Naive thymus-derived CD4-positive, alpha-beta T cell (primary cell): ENCODE data around the gene DYSF. TPM values are rescaled to one million over a fixed set of nuclear protein-coding genes. Genes with fewer than 3 reads are reported as not detected.

Experiments used
- ATAC-seq: fragments of 150-1000 bp; cut with Tn5 transposase; 2 replicates; pipeline ENCODE4 v1.10.0; 2021; ENCODE audit warnings: mild to moderate bottlenecking, moderate library complexity
- CTCF ChIA-PET: fragments of 350-600 bp; sonication (Branson Sonifier 250); formaldehyde crosslinking; loops from one replicate; lab custom pipeline; 2021; ENCODE audit warnings: antibody characterized with exemption; lab: Charles Lee
- POLR2A ChIA-PET: fragments of 350-600 bp; sonication (Branson Sonifier 250); formaldehyde crosslinking; loops from one replicate; lab custom pipeline; 2021; ENCODE audit warnings: antibody characterized with exemption, inconsistent platforms; lab: Charles Lee
- DNase-seq, 9 donors: peaks; one replicate each; pipeline versions ENCODE4 v3.0.0 to v3.0.0-alpha.2; 2020 to 2022; ENCODE audit warnings: mixed read lengths in 1 of 9
- H3K27ac ChIP-seq: one replicate; pipeline ENCODE4 v1.7.0; 2013; ENCODE audit warnings: mild to moderate bottlenecking, low read depth, low read length, moderate library complexity
- H3K27me3 ChIP-seq, 2 donors: one replicate each; pipeline ENCODE4 v1.7.0; 2013; ENCODE audit warnings: low read length in 2 of 2, mild to moderate bottlenecking in 2 of 2, moderate library complexity in 2 of 2; ENCODE audit not compliant: control insufficient read depth in 2 of 2, insufficient read depth in 2 of 2
- H3K36me3 ChIP-seq, 3 experiments: 1 replicate in 2 of 3; 2 replicates in 1 of 3; pipeline ENCODE4 v1.7.0; 2013; ENCODE audit warnings: low read length in 3 of 3, mild to moderate bottlenecking in 3 of 3, moderate library complexity in 1 of 3; ENCODE audit not compliant: insufficient read depth in 3 of 3, control insufficient read depth in 2 of 3
- H3K4me1 ChIP-seq, 2 donors: one replicate each; pipeline ENCODE4 v1.7.0; 2013; ENCODE audit warnings: low read length in 2 of 2, mild to moderate bottlenecking in 2 of 2, moderate library complexity in 1 of 2; ENCODE audit not compliant: control insufficient read depth in 2 of 2, insufficient read depth in 2 of 2
- H3K4me3 ChIP-seq: 2 replicates; pipeline ENCODE4 v1.7.0; 2013; ENCODE audit warnings: mild to moderate bottlenecking, low read length
- H3K9me3 ChIP-seq, 3 experiments: 1 replicate in 2 of 3; 2 replicates in 1 of 3; pipeline ENCODE4 v1.7.0; 2013; ENCODE audit warnings: low read length in 3 of 3; ENCODE audit not compliant: control insufficient read depth in 2 of 3
- H3K27ac Mint-ChIP-seq, 9 donors: one replicate each; pipeline ENCODE4 v1.8.0; 2020 to 2022; ENCODE audit warnings: mixed read lengths in 9 of 9, mild to moderate bottlenecking in 8 of 9, moderate library complexity in 5 of 9, inconsistent platforms in 2 of 9
- H3K27me3 Mint-ChIP-seq, 5 donors: one replicate each; pipeline ENCODE4 v1.8.0; 2021 to 2022; ENCODE audit warnings: mixed read lengths in 5 of 5, mild to moderate bottlenecking in 1 of 5
- H3K36me3 Mint-ChIP-seq, 5 donors: one replicate each; pipeline ENCODE4 v1.8.0; 2020 to 2022; ENCODE audit warnings: mixed read lengths in 5 of 5, mild to moderate bottlenecking in 3 of 5, inconsistent platforms in 1 of 5
- H3K4me1 Mint-ChIP-seq, 7 donors: one replicate each; pipeline ENCODE4 v1.8.0; 2020 to 2022; ENCODE audit warnings: mixed read lengths in 7 of 7, mild to moderate bottlenecking in 3 of 7, inconsistent platforms in 1 of 7
- H3K4me3 Mint-ChIP-seq, 10 donors: one replicate each; pipeline ENCODE4 v1.8.0; 2020 to 2022; ENCODE audit warnings: mild to moderate bottlenecking in 10 of 10, mixed read lengths in 10 of 10, moderate library complexity in 6 of 10, inconsistent platforms in 2 of 10
- H3K9me3 Mint-ChIP-seq, 11 donors: one replicate each; pipeline ENCODE4 v1.8.0; 2020 to 2022; ENCODE audit warnings: mixed read lengths in 11 of 11, mild to moderate bottlenecking in 4 of 11, inconsistent platforms in 1 of 11, moderate library complexity in 1 of 11
- intact Hi-C, 2 donors: fragments of 100-400 bp; cut with micrococcal nuclease; formaldehyde crosslinking; loops; one replicate each; pipeline ENCODE4 v1.15.1; 2023
- polyA plus RNA-seq, 2 donors: library from polyadenylated mRNA; unstranded; fragments of 300-500 nt; fragmentation: Illumina TruSeq; gene quantifications; one replicate each; pipeline ENCODE4 v1.2.3, GENCODE V29; 2021
- total RNA-seq, 6 experiments: library from RNA in 5 of 6; stranded (reverse) in 5 of 6; gene quantifications; 1 replicate in 5 of 6; 2 replicates in 1 of 6; pipeline ENCODE4 v1.2.3 and lab custom pipeline; 2021 to 2026

Gene DYSF
- total and polyA plus RNA-seq, 7 experiments from 2014 or later: 0.14 to 28.2 (median 0.32) TPM; not detected in 2

- H3K4me3 Mint-ChIP-seq: no peak overlapping the region
- Histone ChIP-seq H3K9me3 (no peaks in the 10 kb centered on the region), H3K36me3 (no peaks in the 10 kb centered on the region), H3K4me1 (no peaks in the 10 kb centered on the region), H3K27ac (no peak overlapping the region), H3K4me3 (no peak overlapping the region), H3K27me3 (no peaks in the 10 kb centered on the region)
- ATAC-seq: no peak
- H3K27me3 Mint-ChIP-seq: peaks cover 0 to 4% (median 0%) of the 10 kb centered on the region in 5 donors
- POLR2A ChIA-PET: no interaction called here
- intact Hi-C loops: no loop called here
- no peaks in the 10 kb centered on the region for H3K9me3 Mint-ChIP-seq
- no peaks in the 10 kb centered on the region for H3K36me3 Mint-ChIP-seq
- H3K4me1 Mint-ChIP-seq: no peaks in the 10 kb centered on the region
- H3K27ac Mint-ChIP-seq: no peak overlapping the region
- CTCF ChIA-PET: no interaction called here
- DNase-seq: no peak
Measured at GRCh38 chr2:71560638-71561011, 107.3 kb downstream of the DYSF start.

GRCh38 chr2:71561441-71562267 is 108.3 kb downstream of the DYSF start:
- POLR2A ChIA-PET: no interaction called here
- H3K27me3 ChIP-seq: no peaks in the 10 kb centered on the region
- H3K27me3 Mint-ChIP-seq: peaks cover 0 to 4% (median 0%) of the 10 kb centered on the region in 5 donors
- H3K4me1 Mint-ChIP-seq: no peaks in the 10 kb centered on the region
- H3K4me3 Mint-ChIP-seq: no peak overlapping the region
- H3K27ac ChIP-seq: no peak overlapping the region
- ATAC-seq: no peak
- H3K4me1 ChIP-seq: no peaks in the 10 kb centered on the region
- no peaks in the 10 kb centered on the region for H3K36me3 Mint-ChIP-seq
- CTCF ChIA-PET: no interaction called here
- H3K27ac Mint-ChIP-seq: no peak overlapping the region
- H3K4me3 ChIP-seq: no peak overlapping the region
- H3K9me3 ChIP-seq: no peaks in the 10 kb centered on the region
- intact Hi-C loops: no loop called here
- no peak for DNase-seq
- H3K9me3 Mint-ChIP-seq: no peaks in the 10 kb centered on the region
- no peaks in the 10 kb centered on the region for H3K36me3 ChIP-seq

GRCh38 chr2:71562518-71562917 is 109.2 kb downstream of the DYSF start:
- Histone ChIP-seq H3K36me3 (no peaks in the 10 kb centered on the region), H3K4me1 (no peaks in the 10 kb centered on the region), H3K27ac (no peak overlapping the region), H3K4me3 (no peak overlapping the region), H3K9me3 (no peaks in the 10 kb centered on the region), H3K27me3 (no peaks in the 10 kb centered on the region)
- no peaks in the 10 kb centered on the region for H3K36me3 Mint-ChIP-seq
- ChIA-PET CTCF (no interaction called here), POLR2A (interaction anchor here (0.6 kb wide), 1 partner anchor 327 kb away, joined by 3 read pairs; no protein-coding TSS in a partner anchor)
- no peak overlapping the region for H3K27ac Mint-ChIP-seq
- H3K4me1 Mint-ChIP-seq: no peaks in the 10 kb centered on the region
- DNase-seq: no peak
- no peaks in the 10 kb centered on the region for H3K9me3 Mint-ChIP-seq
- peaks cover 0 to 4% (median 0%) of the 10 kb centered on the region in 5 donors for H3K27me3 Mint-ChIP-seq
- no peak for ATAC-seq
- intact Hi-C loops: no loop called here
- no peak overlapping the region for H3K4me3 Mint-ChIP-seq

GRCh38 chr2:71563872-71564271 is 110.5 kb downstream of the DYSF start:
- CTCF ChIA-PET: interaction anchor here (1.2 kb wide), 1 partner anchor 15 kb away, joined by 3 read pairs; no protein-coding TSS in a partner anchor
- H3K27ac Mint-ChIP-seq: no peak overlapping the region

GRCh38 chr2:71564361-71564760 is 111.0 kb downstream of the DYSF start:
- H3K4me3 Mint-ChIP-seq: no peak overlapping the region
- DNase-seq (no peak), ATAC-seq (no peak)
- peak overlapping the region in 1 of 9 donors; percentile 6 for H3K27ac Mint-ChIP-seq
- H3K27ac ChIP-seq: no peak overlapping the region
- intact Hi-C loops: no loop called here
- no peaks in the 10 kb centered on the region for H3K4me1 Mint-ChIP-seq
- no peaks in the 10 kb centered on the region for H3K36me3 ChIP-seq
- H3K36me3 Mint-ChIP-seq: no peaks in the 10 kb centered on the region
- no peaks in the 10 kb centered on the region for H3K4me1 ChIP-seq
- no peaks in the 10 kb centered on the region for H3K9me3 ChIP-seq
- no peaks in the 10 kb centered on the region for H3K27me3 ChIP-seq
- ChIA-PET CTCF (interaction anchor here (1.2 kb wide), 1 partner anchor 16 kb away, joined by 3 read pairs; no protein-coding TSS in a partner anchor), POLR2A (no interaction called here)
- H3K9me3 Mint-ChIP-seq: no peaks in the 10 kb centered on the region
- H3K4me3 ChIP-seq: no peak overlapping the region
- H3K27me3 Mint-ChIP-seq: peaks cover 0 to 4% (median 0%) of the 10 kb centered on the region in 5 donors

More at GRCh38 chr2:71563872-71564271, 110.5 kb downstream of the DYSF start:
- peaks cover 0 to 4% (median 0%) of the 10 kb centered on the region in 5 donors for H3K27me3 Mint-ChIP-seq
- H3K4me1 ChIP-seq: no peaks in the 10 kb centered on the region
- intact Hi-C loops: no loop called here
- ATAC-seq (peak; percentile 14), DNase-seq (no peak)
- no peak overlapping the region for H3K4me3 Mint-ChIP-seq
- H3K9me3 ChIP-seq: no peaks in the 10 kb centered on the region
- POLR2A ChIA-PET: no interaction called here
- H3K27me3 ChIP-seq: no peaks in the 10 kb centered on the region
- no peaks in the 10 kb centered on the region for H3K36me3 Mint-ChIP-seq
- no peak overlapping the region for H3K27ac ChIP-seq
- H3K4me1 Mint-ChIP-seq: no peaks in the 10 kb centered on the region
- no peaks in the 10 kb centered on the region for H3K9me3 Mint-ChIP-seq
- H3K36me3 ChIP-seq: no peaks in the 10 kb centered on the region
- H3K4me3 ChIP-seq: no peak overlapping the region

- CTCF ChIA-PET: interaction anchor here (1.2 kb wide), 1 partner anchor 16 kb away, joined by 3 read pairs; no protein-coding TSS in a partner anchor
- no peak overlapping the region for H3K4me3 Mint-ChIP-seq
- Histone ChIP-seq H3K4me1 (no peaks in the 10 kb centered on the region), H3K9me3 (no peaks in the 10 kb centered on the region), H3K27ac (no peak overlapping the region), H3K4me3 (no peak overlapping the region), H3K27me3 (no peaks in the 10 kb centered on the region), H3K36me3 (no peaks in the 10 kb centered on the region)
- no peaks in the 10 kb centered on the region for H3K4me1 Mint-ChIP-seq
- H3K36me3 Mint-ChIP-seq: no peaks in the 10 kb centered on the region
- POLR2A ChIA-PET: no interaction called here
- H3K27ac Mint-ChIP-seq: peak overlapping the region in 1 of 9 donors; percentile 6
- H3K9me3 Mint-ChIP-seq: no peaks in the 10 kb centered on the region
- no peak for ATAC-seq
- DNase-seq: no peak
- intact Hi-C loops: no loop called here
- peaks cover 0 to 4% (median 0%) of the 10 kb centered on the region in 5 donors for H3K27me3 Mint-ChIP-seq
Measured at GRCh38 chr2:71564790-71565189, 111.4 kb downstream of the DYSF start.
